Prostate gland (tissue), 2 donors: ENCODE measurements around the gene DOP1B.

Source experiments
- CTCF ChIP-seq, 4 experiments: fragments of 200-600 bp in 2 of 4; fragments of 450-650 bp in 2 of 4; sonication (generic) in 2 of 4; IDR thresholded peaks; 1 replicate in 3 of 4; 2 replicates in 1 of 4; pipeline ENCODE4 v1.5.1; 2016 to 2019; ENCODE audit warnings: antibody characterized with exemption in 4 of 4, mild to moderate bottlenecking in 2 of 4, moderate library complexity in 2 of 4
- POLR2A ChIP-seq: fragments of 450-650 bp; IDR thresholded peaks from one replicate; pipeline ENCODE4 v1.6.1; 2016; ENCODE audit warnings: antibody characterized with exemption, mild to moderate bottlenecking
- POLR2AphosphoS5 ChIP-seq: sonication (generic); formaldehyde crosslinking; IDR thresholded peaks from one replicate; pipeline ENCODE4 v1.6.1; 2017; ENCODE audit warnings: antibody characterized with exemption

GRCh38 chr21:36127977-36128376 lies 28.6 kb upstream of the DOP1B start:
- TF ChIP-seq CTCF (IDR thresholded peaks at IDR 0.05) (peak in 1 of 4 experiments; percentile 21), POLR2AphosphoS5 (no peak), POLR2A (no peak)
